NCI-H1105 (cell line): ENCODE data around the gene ERVK3-1.
A peak's percentile ranks its signal among the peaks of the same experiment; 100 is the strongest.
"Not testable (repeated sequence)": the region's sequence is repeated elsewhere in the genome, so short reads cannot be mapped to it uniquely, and the experiment has no call there.

ENCODE experiments used
- DNase-seq: peaks from one replicate; lab custom pipeline; 2025; lab: John Stamatoyannopoulos, UW

Gene ERVK3-1

GRCh38 chr19:58304748-58305064 is 471 bp upstream of the ERVK3-1 start:
- no peak for DNase-seq

DNA sequence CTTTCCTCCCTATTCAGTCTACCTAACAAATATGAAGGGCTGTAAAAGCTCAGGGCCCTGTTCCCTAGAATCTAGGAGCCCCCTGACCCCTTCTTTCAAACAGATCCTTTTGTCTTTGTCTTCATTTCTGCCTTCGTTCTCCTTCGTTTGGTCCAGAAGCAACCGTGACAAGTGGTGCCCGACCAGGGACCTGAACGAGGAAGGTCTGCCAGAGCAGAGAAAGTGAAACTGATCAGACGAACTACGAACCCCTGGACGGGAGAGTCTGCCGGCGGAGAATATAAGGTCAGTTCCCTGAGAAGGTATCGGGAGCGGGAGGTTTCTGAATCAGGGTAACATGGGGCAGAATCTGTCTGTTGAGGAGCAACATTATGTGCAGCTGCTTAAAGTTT is 751 bp downstream of the ERVK3-1 start:
- no peak for DNase-seq

DNA sequence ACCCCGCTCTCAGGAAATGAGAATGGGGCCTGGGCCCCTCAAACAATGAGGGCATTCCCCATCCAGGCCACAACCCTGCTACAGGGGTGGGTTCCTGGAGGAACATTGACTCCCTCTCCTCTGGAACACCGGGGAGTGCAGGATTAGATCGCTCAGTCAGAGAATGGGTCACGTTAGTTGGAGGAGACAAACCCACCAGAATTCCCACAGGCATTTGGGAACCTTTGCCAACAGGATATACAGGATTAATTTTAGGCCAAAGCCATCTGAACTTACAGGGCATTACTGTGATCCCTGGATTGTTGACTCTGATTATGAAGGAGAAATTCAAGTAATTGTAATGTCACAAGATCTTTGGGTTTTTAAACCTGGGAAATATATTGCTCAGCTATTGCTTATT is 2.6 kb downstream of the ERVK3-1 start:
- DNase-seq: no peak

- DNase-seq: not testable (repeated sequence)
Measured at GRCh38 chr19:58310685-58311084, 5.5 kb downstream of the ERVK3-1 start.

DNA sequence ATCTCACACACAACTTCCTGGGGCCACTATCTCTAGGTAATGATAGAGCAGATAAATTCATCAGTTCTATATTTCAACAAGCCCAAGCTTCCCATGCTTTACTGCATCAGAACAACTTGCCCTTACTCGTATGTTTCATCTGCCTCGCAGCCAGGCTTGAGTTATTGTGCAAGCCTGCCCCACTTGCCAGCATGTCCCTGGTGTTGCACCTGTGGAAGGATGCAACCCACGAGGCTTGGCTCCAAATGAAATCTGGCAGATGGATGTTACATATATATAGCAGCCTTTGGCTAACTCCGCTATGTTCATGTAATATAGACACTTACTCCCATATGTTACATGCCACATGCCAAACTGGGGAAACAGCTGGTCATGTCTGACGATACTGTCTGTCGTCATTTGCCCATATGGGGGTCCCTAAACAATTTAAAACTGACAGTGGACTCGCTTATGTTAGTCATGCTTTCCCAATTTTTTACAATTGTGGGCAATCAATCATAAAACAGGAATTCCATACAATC is 6.2 kb downstream of the ERVK3-1 start:
- no peak for DNase-seq

GRCh38 chr19:58315580-58315979 is 10.4 kb downstream of the ERVK3-1 start:
- DNase-seq: no peak

- DNase-seq: no peak
Measured at GRCh38 chr19:58317476-58318072, 12.4 kb downstream of the ERVK3-1 start.

DNA sequence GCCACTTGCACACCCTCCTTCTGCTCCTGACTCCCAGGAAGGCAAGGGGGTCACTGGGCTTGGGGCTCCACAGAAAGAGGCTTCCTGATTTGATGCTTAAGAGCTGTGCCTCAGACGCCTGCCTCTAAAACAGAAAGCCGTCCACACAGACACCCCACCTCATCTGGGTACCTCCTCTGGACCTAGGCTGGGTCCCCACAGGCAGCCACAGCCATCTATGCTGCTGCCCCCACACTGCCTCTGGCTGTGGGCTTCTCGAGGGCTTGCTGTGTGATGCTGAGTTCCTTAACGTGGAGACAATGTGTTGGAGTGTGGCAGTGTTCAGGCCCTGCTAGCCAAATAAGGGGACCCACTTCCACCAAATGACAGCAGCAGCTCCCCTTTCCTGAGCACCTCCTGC is 13.1 kb downstream of the ERVK3-1 start:
- DNase-seq: no peak

DNA sequence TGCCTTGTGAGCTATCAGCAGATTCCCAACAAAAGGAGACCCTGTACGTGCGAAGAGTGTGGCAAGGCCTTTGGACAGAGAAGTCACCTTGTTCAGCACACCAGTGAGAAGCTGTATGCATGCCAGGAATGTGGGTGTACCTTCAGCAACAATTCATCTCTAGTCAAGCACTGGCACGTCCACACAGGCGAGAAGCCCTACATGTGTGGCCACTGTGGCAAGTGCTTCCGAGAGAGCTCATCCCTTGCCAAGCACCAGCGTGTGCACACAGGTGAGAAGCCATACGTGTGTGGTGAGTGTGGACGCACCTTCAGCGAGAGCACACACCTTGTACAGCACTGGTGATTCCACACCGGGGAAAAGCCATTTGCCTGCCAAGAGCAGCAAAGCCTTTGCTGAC is 14.1 kb downstream of the ERVK3-1 start:
- DNase-seq: no peak

DNA sequence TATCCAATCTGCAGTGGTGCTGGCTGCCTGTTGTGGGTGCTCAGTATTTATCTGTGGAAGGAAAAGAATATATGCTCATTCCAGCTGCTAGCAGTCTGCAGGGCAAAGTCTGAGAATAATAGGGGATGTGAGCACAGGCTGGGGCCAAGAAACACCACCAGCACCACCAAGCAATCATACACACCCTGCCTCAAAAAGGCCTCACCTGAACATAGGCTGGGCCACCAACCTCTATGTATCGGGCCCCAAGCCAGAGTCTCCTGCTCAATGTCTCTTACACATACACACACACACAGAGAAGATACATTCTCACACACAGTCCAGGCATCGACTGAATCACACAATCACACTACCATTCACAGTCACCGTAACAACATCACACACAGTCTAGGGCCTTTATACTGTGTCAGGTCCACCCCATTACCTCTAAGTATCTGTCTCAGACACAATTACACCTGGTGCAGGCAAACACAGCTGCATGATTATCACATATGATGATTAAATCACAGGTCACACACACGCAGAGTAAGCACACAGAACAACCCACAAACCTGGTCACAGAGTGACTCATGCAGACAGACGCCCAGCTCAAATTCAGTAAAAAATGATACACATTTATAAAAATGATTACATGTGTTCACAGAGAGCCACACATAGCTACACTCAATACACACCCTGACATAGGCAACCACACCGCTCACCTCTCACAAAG is 20.3 kb downstream of the ERVK3-1 start:
- no peak for DNase-seq

GRCh38 chr19:58326501-58326913 is 21.3 kb downstream of the ERVK3-1 start:
- DNase-seq: no peak

GRCh38 chr19:58326914-58327726 is 21.9 kb downstream of the ERVK3-1 start, which contains the start of gene ZSCAN22:
Gene ZSCAN22 (plus strand): TSS chr19:58326994. CDS start chr19:58334803, 7,809 bp downstream.
- DNase-seq: peak; percentile 79

DNA sequence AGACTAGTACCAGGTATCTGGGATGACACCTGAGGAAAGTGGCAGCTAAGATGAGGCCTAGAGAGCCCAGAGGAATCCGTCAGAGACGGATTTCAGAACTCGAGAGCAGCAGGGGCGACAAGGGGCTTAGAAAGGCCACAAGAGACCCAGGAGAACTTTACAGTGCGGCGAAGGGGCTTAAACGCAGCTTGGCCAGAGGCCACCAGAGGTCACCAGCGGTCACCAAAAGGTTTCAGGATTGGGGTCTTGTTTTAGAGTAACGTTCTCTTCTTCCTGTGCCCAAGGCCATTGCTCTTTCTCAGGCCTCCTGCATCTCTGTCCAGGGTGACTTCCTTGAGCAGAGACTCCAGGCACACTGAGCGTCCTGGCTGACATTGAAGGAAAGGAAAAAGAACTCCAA is 23.8 kb downstream of the ERVK3-1 start:
- peak; percentile 8 for DNase-seq

DNA sequence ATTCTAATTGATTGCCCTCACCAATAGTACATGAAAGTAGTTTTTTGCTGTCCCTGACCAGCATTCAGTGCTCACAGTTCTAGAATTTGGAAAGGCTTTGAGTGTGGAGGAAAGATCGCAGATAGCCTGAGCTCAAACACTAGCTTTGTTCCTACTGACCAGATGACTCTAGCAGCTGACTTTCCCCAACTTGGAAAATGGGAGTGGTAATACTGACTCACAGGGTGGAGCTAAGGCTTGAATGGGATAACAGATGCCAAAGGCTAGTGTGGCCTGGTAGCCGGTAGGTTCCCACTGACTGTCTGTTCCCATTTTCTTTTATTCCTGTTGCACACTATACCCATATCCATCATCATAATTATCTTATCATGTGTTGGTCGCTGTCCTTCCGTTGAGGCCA is 25.3 kb downstream of the ERVK3-1 start:
- no peak for DNase-seq

DNA sequence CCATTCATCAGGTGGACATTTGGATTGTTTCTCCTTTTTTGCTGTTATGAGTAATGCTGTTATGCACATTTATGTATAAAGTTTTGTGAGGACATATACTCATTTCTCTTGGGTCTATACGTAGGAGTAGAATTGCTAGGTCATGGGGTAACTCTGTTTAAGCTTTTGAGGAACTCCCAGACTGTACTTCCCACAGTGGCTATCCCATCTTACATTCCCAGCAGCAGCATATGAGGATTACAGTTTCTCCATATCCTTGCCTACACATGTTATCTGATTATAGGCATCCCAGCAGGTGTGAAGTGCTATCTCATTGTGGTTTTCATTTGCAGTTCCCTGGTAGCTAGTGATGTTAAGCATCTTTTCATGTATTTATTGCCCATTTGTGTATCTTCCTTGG is 27.5 kb downstream of the ERVK3-1 start:
- no peak for DNase-seq

DNA sequence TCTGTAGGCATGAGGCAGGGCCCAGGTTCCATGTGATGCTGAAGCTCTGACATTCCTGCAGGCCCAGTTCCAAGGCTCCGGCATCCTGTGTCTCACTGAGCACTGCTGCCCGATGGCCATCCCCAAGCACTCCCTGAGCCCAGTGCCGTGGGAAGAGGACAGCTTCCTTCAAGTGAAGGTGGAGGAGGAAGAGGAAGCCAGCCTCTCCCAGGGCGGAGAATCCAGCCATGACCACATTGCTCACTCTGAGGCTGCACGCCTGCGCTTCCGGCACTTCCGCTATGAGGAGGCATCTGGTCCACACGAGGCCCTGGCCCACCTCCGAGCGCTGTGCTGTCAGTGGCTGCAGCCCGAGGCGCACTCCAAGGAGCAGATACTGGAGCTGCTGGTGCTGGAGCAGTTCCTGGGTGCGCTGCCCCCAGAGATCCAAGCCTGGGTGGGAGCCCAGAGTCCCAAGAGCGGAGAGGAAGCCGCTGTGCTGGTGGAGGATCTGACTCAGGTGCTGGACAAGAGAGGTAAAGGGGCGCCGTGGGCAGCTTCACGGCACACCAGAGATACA is 29.6 kb downstream of the ERVK3-1 start:
- no peak for DNase-seq

DNA sequence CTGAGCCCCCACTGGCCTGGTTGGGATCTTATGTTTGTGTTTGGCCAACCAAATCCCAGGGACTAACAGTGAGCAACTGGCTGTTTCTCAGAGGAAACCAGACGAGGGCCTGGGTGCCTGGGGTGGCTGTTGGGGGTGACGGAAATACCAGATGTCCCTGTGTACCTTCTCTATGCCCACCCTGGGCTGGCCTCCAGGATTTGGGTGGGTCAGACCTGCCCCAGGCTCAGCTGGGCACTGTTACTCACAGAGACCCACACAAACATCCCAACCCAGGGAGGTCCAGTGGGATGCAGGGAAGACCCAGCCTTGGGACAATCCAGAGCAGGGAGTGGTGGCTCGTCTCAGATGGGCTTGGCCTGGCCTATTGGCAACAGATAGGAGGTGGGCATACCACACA is 30.5 kb downstream of the ERVK3-1 start:
- DNase-seq: no peak

DNA sequence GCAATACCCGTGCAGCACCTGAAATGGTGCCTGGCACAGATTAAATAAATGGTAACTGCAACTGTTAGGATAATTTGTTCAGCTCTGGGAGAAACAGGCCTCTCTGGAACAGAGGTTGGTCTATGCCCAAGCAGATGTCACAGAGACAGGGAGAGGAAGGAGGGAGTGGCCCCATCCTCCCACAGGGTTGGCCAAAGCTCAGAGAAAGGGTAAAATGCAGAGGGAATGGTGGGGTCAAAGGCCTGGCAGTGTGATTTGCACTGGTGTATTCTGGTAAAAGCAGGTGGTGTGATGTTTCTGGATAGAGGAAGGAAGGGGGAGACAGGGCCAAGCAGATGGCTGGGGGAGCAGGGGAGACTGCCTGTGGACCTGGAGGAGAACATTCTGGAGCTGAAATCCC is 31.0 kb downstream of the ERVK3-1 start:
- DNase-seq: no peak

DNA sequence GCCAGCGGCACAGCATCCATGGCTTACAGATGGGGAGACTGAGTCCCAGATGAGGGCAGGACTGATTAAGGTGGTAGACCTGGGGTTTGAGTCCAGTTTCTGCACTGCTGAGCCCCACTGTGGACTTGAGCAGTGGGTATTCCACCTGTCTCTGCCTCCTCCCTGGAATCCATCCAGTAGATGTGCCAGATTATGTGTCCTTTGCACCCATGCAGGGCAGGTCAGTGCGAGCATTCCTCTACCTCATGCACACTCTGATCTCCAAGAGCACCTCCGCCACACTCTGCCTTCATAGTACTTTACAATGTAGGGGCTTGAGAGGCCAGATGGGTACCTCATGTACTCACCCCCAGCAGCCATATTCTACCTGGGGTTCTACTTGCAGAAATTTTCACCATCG is 31.6 kb downstream of the ERVK3-1 start:
- no peak for DNase-seq

GRCh38 chr19:58338336-58338735 is 33.2 kb downstream of the ERVK3-1 start:
- DNase-seq: no peak

- DNase-seq: no peak
Measured at GRCh38 chr19:58338825-58339558, 33.8 kb downstream of the ERVK3-1 start.

- no peak for DNase-seq
Measured at GRCh38 chr19:58345558-58345957, 40.4 kb downstream of the ERVK3-1 start.
